Measurements from ENCODE around the gene RDH5. TPM values are rescaled to one million over a fixed set of nuclear protein-coding genes. Genes with fewer than 3 reads are reported as not detected.

The RDH5 gene
- total and polyA plus RNA-seq, 2 experiments from 2014 or later: 17.6 to 27.2 TPM

GRCh38 chr12:55694188-55694515 is 26.0 kb upstream of the RDH5 start:
- H3F3A ChIP-seq (ENCODE audit: insufficient read depth): no peaks in the 10 kb centered on the region
- TF ChIP-seq EZH2phosphoT487 (IDR thresholded peaks at IDR 0.05; ENCODE audit: insufficient read depth, low read depth) (no peak), EZH2 (IDR thresholded peaks at IDR 0.05; ENCODE audit: insufficient read depth, poor library complexity, severe bottlenecking) (no peak)
- DNase-seq: no peak
- H3K9ac ChIP-seq: no peak overlapping the region
- H4K20me1 ChIP-seq (ENCODE audit: insufficient read depth): no peaks in the 10 kb centered on the region
- H3K27ac ChIP-seq: no peak overlapping the region
- no peak overlapping the region for H2AFZ ChIP-seq
- H3K36me3 ChIP-seq (ENCODE audit: low read depth): no peaks in the 10 kb centered on the region
- no peaks in the 10 kb centered on the region for H3K9me3 ChIP-seq (ENCODE audit: low read depth)
- in situ Hi-C loops (cut with MboI): no loop called here
- no peaks in the 10 kb centered on the region for H3K79me2 ChIP-seq (ENCODE audit: insufficient read depth)
- H3K9me2 ChIP-seq (ENCODE audit: insufficient read depth): no peaks in the 10 kb centered on the region
- no peak overlapping the region for H3K4me2 ChIP-seq (ENCODE audit: unreplicated experiment)
- H3K4me1 ChIP-seq (ENCODE audit: insufficient read depth): no peaks in the 10 kb centered on the region
- no peak overlapping the region for H3K4me3 ChIP-seq
- 87 to 94% methylated on average over 7 of the region's 7 CpGs for WGBS, 2 experiments (ENCODE audit: low coverage in 1 of 2, low lambda C conversion rate in 2 of 2, missing lambda C conversion rate in 2 of 2)
- H3K27me3 ChIP-seq (replicated peaks; ENCODE audit: insufficient read depth): no peaks in the 10 kb centered on the region

- no peaks in the 10 kb centered on the region for H3K79me2 ChIP-seq (ENCODE audit: insufficient read depth)
- TF ChIP-seq EZH2phosphoT487 (IDR thresholded peaks at IDR 0.05; ENCODE audit: insufficient read depth, low read depth) (no peak), EZH2 (IDR thresholded peaks at IDR 0.05; ENCODE audit: insufficient read depth, poor library complexity, severe bottlenecking) (no peak)
- no peak overlapping the region for H2AFZ ChIP-seq
- no peaks in the 10 kb centered on the region for H3K9me2 ChIP-seq (ENCODE audit: insufficient read depth)
- WGBS, 2 experiments (ENCODE audit: low coverage in 1 of 2, low lambda C conversion rate in 2 of 2, missing lambda C conversion rate in 2 of 2): 78 to 83% methylated on average over 4 of the region's 4 CpGs
- H3K4me1 ChIP-seq (ENCODE audit: insufficient read depth): no peaks in the 10 kb centered on the region
- no peak for DNase-seq
- no peaks in the 10 kb centered on the region for H3F3A ChIP-seq (ENCODE audit: insufficient read depth)
- no peak overlapping the region for H3K27ac ChIP-seq
- H3K9me3 ChIP-seq (ENCODE audit: low read depth): no peaks in the 10 kb centered on the region
- H3K4me2 ChIP-seq (ENCODE audit: unreplicated experiment): no peak overlapping the region
- no peaks in the 10 kb centered on the region for H3K27me3 ChIP-seq (replicated peaks; ENCODE audit: insufficient read depth)
- in situ Hi-C loops (cut with MboI): no loop called here
- H3K36me3 ChIP-seq (ENCODE audit: low read depth): no peaks in the 10 kb centered on the region
- H3K4me3 ChIP-seq: no peak overlapping the region
- H4K20me1 ChIP-seq (ENCODE audit: insufficient read depth): no peaks in the 10 kb centered on the region
- no peak overlapping the region for H3K9ac ChIP-seq
Measured at GRCh38 chr12:55694651-55695050, 25.5 kb upstream of the RDH5 start.

- no peak overlapping the region for H3K9ac ChIP-seq
- DNase-seq: no peak
- H3K4me2 ChIP-seq (ENCODE audit: unreplicated experiment): no peak overlapping the region
- no peak for TF ChIP-seq EZH2phosphoT487 (IDR thresholded peaks at IDR 0.05; ENCODE audit: insufficient read depth, low read depth)
- TF ChIP-seq EZH2 (IDR thresholded peaks at IDR 0.05; ENCODE audit: insufficient read depth, poor library complexity, severe bottlenecking): no peak
- H3K27me3 ChIP-seq (replicated peaks; ENCODE audit: insufficient read depth): no peaks in the 10 kb centered on the region
- no peak overlapping the region for H3K4me3 ChIP-seq
- H4K20me1 ChIP-seq (ENCODE audit: insufficient read depth): no peaks in the 10 kb centered on the region
- no peaks in the 10 kb centered on the region for H3K9me3 ChIP-seq (ENCODE audit: low read depth)
- H3K27ac ChIP-seq: no peak overlapping the region
- no peaks in the 10 kb centered on the region for H3K36me3 ChIP-seq (ENCODE audit: low read depth)
- H3K4me1 ChIP-seq (ENCODE audit: insufficient read depth): 0 out of 2 replicates have a peak, but pooled peaks cover under 1% of the 10 kb centered on the region
- 81 to 82% methylated on average over 7 of the region's 7 CpGs for WGBS, 2 experiments (ENCODE audit: low coverage in 1 of 2, low lambda C conversion rate in 2 of 2, missing lambda C conversion rate in 2 of 2)
- in situ Hi-C loops (cut with MboI): no loop called here
- H3K79me2 ChIP-seq (ENCODE audit: insufficient read depth): no peaks in the 10 kb centered on the region
- no peaks in the 10 kb centered on the region for H3K9me2 ChIP-seq (ENCODE audit: insufficient read depth)
- no peaks in the 10 kb centered on the region for H3F3A ChIP-seq (ENCODE audit: insufficient read depth)
- no peak overlapping the region for H2AFZ ChIP-seq
Measured at GRCh38 chr12:55695349-55695748, 24.8 kb upstream of the RDH5 start.

GRCh38 chr12:55696141-55696540 is 24.1 kb upstream of the RDH5 start:
- Histone ChIP-seq H3K9me2 (ENCODE audit: insufficient read depth) (no peaks in the 10 kb centered on the region), H3K9ac (no peak overlapping the region), H3K79me2 (ENCODE audit: insufficient read depth) (no peaks in the 10 kb centered on the region), H3K27ac (no peak overlapping the region), H3K27me3 (replicated peaks; ENCODE audit: insufficient read depth) (no peaks in the 10 kb centered on the region), H3K4me1 (ENCODE audit: insufficient read depth) (0 out of 2 replicates have a peak, but pooled peaks cover 7% of the 10 kb centered on the region), H4K20me1 (ENCODE audit: insufficient read depth) (no peaks in the 10 kb centered on the region), H3F3A (ENCODE audit: insufficient read depth) (no peaks in the 10 kb centered on the region), H3K4me2 (ENCODE audit: unreplicated experiment) (no peak overlapping the region), H2AFZ (no peak overlapping the region), H3K36me3 (ENCODE audit: low read depth) (no peaks in the 10 kb centered on the region), H3K4me3 (no peak overlapping the region), H3K9me3 (ENCODE audit: low read depth) (no peaks in the 10 kb centered on the region)
- in situ Hi-C loops (cut with MboI): no loop called here
- TF ChIP-seq EZH2phosphoT487 (IDR thresholded peaks at IDR 0.05; ENCODE audit: insufficient read depth, low read depth) (no peak), EZH2 (IDR thresholded peaks at IDR 0.05; ENCODE audit: insufficient read depth, poor library complexity, severe bottlenecking) (no peak)
- 89 to 91% methylated on average over 6 of the region's 6 CpGs for WGBS, 2 experiments (ENCODE audit: low coverage in 1 of 2, low lambda C conversion rate in 2 of 2, missing lambda C conversion rate in 2 of 2)
- no peak for DNase-seq
